Measurements from ENCODE around the gene CD300LF. TPM values are rescaled to one million over a fixed set of nuclear protein-coding genes. Genes with fewer than 3 reads are reported as not detected.

CD300LF gene
- total RNA-seq, 1 experiment from 2014 or later: not detected

DNA sequence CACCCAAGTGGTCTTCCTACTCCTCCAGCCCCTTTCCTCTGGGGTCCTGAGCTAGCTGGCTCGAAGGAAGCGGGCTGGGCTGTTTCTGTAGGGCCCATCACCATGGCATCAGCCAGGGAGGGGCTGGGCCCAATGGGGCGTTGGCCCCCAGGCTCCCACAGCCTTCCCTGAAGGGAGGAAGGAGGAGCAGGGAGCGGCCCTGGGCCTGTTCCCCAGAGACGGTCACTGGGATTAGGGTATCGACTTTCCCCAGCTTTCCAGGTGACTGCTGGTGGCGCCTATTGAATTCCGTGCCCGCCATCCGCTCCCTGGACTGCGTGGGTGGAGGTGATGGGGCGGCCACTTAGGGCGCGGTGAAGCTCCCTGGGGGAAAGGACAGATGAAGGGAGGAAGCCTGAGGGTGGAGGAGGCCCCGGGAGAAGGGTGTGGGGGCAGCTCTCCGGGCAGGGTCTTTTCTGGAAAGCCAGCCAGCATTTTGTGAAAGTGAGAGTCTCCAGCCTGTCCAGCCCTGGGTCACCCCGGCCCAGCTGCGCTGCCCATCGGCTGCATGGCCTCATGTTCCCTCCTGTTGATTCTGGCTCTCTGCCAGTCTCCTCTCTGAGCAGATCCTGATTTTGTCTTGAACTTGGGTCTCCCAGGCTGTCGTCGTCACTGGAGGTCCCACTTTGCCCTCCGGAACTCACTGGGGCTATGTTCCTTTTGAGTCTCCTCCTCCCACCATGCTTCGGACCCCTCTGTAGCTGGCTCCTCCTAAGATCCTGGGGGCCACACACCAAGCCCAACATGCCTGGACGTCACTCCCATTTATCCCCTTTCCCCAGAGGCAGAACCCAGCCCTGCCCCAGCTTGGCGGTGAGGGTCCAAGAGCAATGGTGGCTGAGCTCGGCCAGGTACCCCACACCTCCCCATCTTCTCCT, 45.5 kb upstream of the CD300LF start (continued):
- TF ChIP-seq, protein P1, sequence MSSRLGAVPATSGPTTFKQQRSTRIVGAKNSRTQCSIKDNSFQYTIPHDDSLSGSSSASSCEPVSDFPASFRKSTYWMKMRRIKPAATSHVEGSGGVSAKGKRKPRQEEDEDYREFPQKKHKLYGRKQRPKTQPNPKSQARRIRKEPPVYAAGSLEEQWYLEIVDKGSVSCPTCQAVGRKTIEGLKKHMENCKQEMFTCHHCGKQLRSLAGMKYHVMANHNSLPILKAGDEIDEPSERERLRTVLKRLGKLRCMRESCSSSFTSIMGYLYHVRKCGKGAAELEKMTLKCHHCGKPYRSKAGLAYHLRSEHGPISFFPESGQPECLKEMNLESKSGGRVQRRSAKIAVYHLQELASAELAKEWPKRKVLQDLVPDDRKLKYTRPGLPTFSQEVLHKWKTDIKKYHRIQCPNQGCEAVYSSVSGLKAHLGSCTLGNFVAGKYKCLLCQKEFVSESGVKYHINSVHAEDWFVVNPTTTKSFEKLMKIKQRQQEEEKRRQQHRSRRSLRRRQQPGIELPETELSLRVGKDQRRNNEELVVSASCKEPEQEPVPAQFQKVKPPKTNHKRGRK (CRISPR knock-in tag; IDR thresholded peaks at IDR 0.05; ENCODE audit: borderline replicate concordance): no peak

DNA sequence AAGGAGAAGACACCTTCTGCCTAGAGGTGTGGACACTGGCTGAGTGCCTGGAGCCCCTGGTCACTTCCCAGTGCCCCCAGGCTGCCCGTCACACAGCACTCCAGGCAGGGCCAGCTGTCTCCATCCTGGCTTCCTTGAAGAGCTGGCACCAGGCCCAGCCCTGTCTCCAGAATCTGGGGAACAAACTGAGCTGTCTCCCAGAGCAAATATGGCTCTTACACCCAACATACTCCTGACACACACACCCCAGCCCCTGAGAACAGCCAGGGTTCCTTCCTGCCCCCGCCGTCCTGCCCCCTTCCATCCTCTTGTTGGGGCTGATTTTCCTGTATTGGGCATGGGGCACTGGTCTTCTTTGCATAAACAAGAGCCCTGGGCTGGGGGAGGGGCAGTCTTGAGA, 44.8 kb upstream of the CD300LF start:
- no peak overlapping the region for H3K27ac Mint-ChIP-seq
- POLR2A ChIA-PET: no interaction called here

GRCh38 chr17:74756891-74757290, 44.2 kb upstream of the CD300LF start:
- no peak overlapping the region for H3K27ac Mint-ChIP-seq
- ATAC-seq: no peak
- TF ChIP-seq, protein P2, sequence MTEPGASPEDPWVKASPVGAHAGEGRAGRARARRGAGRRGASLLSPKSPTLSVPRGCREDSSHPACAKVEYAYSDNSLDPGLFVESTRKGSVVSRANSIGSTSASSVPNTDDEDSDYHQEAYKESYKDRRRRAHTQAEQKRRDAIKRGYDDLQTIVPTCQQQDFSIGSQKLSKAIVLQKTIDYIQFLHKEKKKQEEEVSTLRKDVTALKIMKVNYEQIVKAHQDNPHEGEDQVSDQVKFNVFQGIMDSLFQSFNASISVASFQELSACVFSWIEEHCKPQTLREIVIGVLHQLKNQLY (CRISPR knock-in tag; IDR thresholded peaks at IDR 0.05): no peak
- no peak for TF ChIP-seq GRHL2 (CRISPR knock-in tag; IDR thresholded peaks at IDR 0.05; ENCODE audit: insufficient replicate concordance, severe bottlenecking)
- TF ChIP-seq, protein P3, sequence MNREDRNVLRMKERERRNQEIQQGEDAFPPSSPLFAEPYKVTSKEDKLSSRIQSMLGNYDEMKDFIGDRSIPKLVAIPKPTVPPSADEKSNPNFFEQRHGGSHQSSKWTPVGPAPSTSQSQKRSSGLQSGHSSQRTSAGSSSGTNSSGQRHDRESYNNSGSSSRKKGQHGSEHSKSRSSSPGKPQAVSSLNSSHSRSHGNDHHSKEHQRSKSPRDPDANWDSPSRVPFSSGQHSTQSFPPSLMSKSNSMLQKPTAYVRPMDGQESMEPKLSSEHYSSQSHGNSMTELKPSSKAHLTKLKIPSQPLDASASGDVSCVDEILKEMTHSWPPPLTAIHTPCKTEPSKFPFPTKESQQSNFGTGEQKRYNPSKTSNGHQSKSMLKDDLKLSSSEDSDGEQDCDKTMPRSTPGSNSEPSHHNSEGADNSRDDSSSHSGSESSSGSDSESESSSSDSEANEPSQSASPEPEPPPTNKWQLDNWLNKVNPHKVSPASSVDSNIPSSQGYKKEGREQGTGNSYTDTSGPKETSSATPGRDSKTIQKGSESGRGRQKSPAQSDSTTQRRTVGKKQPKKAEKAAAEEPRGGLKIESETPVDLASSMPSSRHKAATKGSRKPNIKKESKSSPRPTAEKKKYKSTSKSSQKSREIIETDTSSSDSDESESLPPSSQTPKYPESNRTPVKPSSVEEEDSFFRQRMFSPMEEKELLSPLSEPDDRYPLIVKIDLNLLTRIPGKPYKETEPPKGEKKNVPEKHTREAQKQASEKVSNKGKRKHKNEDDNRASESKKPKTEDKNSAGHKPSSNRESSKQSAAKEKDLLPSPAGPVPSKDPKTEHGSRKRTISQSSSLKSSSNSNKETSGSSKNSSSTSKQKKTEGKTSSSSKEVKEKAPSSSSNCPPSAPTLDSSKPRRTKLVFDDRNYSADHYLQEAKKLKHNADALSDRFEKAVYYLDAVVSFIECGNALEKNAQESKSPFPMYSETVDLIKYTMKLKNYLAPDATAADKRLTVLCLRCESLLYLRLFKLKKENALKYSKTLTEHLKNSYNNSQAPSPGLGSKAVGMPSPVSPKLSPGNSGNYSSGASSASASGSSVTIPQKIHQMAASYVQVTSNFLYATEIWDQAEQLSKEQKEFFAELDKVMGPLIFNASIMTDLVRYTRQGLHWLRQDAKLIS (CRISPR knock-in tag; IDR thresholded peaks at IDR 0.05; ENCODE audit: borderline replicate concordance): no peak
- TF ChIP-seq HMGA2 (CRISPR knock-in tag; IDR thresholded peaks at IDR 0.05): no peak
- TF ChIP-seq USF2 (CRISPR knock-in tag; IDR thresholded peaks at IDR 0.05): no peak
- no peak for TF ChIP-seq MAX (CRISPR knock-in tag; IDR thresholded peaks at IDR 0.05)
- TF ChIP-seq, protein P1 (CRISPR knock-in tag; IDR thresholded peaks at IDR 0.05; ENCODE audit: borderline replicate concordance): no peak
- no peak for TF ChIP-seq ZNF121 (CRISPR knock-in tag; IDR thresholded peaks at IDR 0.05)

More for the DNA sequence above, 44.8 kb upstream of the CD300LF start:
- Mint-ChIP-seq H3K27me3 (ENCODE audit: low read depth) (no peaks in the 10 kb centered on the region), H3K36me3 (peaks cover 2% of the 10 kb centered on the region), H3K4me1 (peaks cover 53% of the 10 kb centered on the region), H3K9me3 (no peaks in the 10 kb centered on the region), H3K4me3 (no peak overlapping the region)
- DNase-seq (ENCODE audit: low spot score): no peak
- no peak for ATAC-seq
- CTCF ChIA-PET: interaction anchor here (0.6 to 6.7 kb wide), 7 partner anchors 8 to 390 kb away, joined by 3 to 115 read pairs (median 4); no protein-coding TSS in a partner anchor
- TF ChIP-seq USF1 (CRISPR knock-in tag; IDR thresholded peaks at IDR 0.05) (no peak), MYBL2 (CRISPR knock-in tag; IDR thresholded peaks at IDR 0.05) (no peak), PREB (CRISPR knock-in tag; IDR thresholded peaks at IDR 0.05; ENCODE audit: borderline replicate concordance) (no peak), ZNF416 (CRISPR knock-in tag; IDR thresholded peaks at IDR 0.05) (no peak)
- TF ChIP-seq, protein P2 (CRISPR knock-in tag; IDR thresholded peaks at IDR 0.05): no peak

More at GRCh38 chr17:74756891-74757290, 44.2 kb upstream of the CD300LF start:
- Mint-ChIP-seq H3K27me3 (ENCODE audit: low read depth) (no peaks in the 10 kb centered on the region), H3K4me1 (peaks cover 56% of the 10 kb centered on the region), H3K4me3 (no peak overlapping the region), H3K9me3 (no peaks in the 10 kb centered on the region), H3K36me3 (peaks cover 5% of the 10 kb centered on the region)
- POLR2A ChIA-PET: no interaction called here
- CTCF ChIA-PET: interaction anchor here (0.6 to 6.7 kb wide), 7 partner anchors 11 to 389 kb away, joined by 3 to 115 read pairs (median 4); no protein-coding TSS in a partner anchor
- DNase-seq (ENCODE audit: low spot score): no peak
